K562 (cell line): ENCODE data around the gene EMILIN1. TPM values are rescaled to one million over a fixed set of nuclear protein-coding genes. Genes with fewer than 3 reads are reported as not detected.

Experiments used
- ARID3B ChIP-seq: fragments of 250-450 bp; sonication (Bioruptor Pico); IDR thresholded peaks from 2 replicates; pipeline ENCODE4 v1.4.0; 2020; ENCODE audit warnings: borderline replicate concordance
- BRF1 ChIP-seq: IDR thresholded peaks from 3 replicates; pipeline ENCODE4 v1.6.1; 2011; ENCODE audit warnings: borderline replicate concordance, mild to moderate bottlenecking; ENCODE audit not compliant: insufficient read length; ENCODE audit errors: extremely low read depth
- CEBPG ChIP-seq, 3 experiments: fragments of 200-800 bp in 1 of 3; sonication (Bioruptor generic) in 1 of 3; sonication (generic) in 1 of 3; formaldehyde crosslinking in 1 of 3; IDR thresholded peaks in 2 of 3; conservative IDR thresholded peaks in 1 of 3; 2 replicates each; pipeline versions ENCODE4 v1.6.1 to v1.8.0; 2016 to 2022; ENCODE audit warnings: missing compliant biosample characterization in 2 of 3, missing genetic modification characterization in 2 of 3, mild to moderate bottlenecking in 1 of 3, missing genetic modification reagents in 1 of 3
- CSDE1 ChIP-seq, 2 experiments: fragments of 450-650 bp; IDR thresholded peaks; 2 replicates each; pipeline ENCODE4 v1.6.1; 2016; ENCODE audit warnings: mild to moderate bottlenecking in 1 of 2
- FOXJ2 ChIP-seq: fragments of 200-800 bp; sonication (Bioruptor generic); IDR thresholded peaks from 2 replicates; pipeline ENCODE4 v1.6.1; 2016; ENCODE audit warnings: missing genetic modification characterization, missing compliant biosample characterization
- FOXM1 ChIP-seq, 2 experiments: fragments of 450-650 bp in 1 of 2; sonication (generic) in 1 of 2; formaldehyde crosslinking in 1 of 2; IDR thresholded peaks; 2 replicates each; pipeline versions ENCODE4 v1.6.1 to v1.9.0; 2017 to 2022; ENCODE audit warnings: low read depth in 2 of 2, mild to moderate bottlenecking in 2 of 2, missing genetic modification reagents in 1 of 2, moderate library complexity in 1 of 2
- HMGXB4 ChIP-seq: sonication (generic); formaldehyde crosslinking; IDR thresholded peaks from 2 replicates; pipeline ENCODE4 v1.8.1; 2023; ENCODE audit warnings: mild to moderate bottlenecking, missing genetic modification reagents
- HSF4 ChIP-seq: fragments of 250-450 bp; sonication (Bioruptor Pico); IDR thresholded peaks from 2 replicates; pipeline ENCODE4 v2.1.2; 2022; ENCODE audit warnings: mild to moderate bottlenecking, moderate library complexity, borderline replicate concordance
- KLF6 ChIP-seq: fragments of 250-450 bp; sonication (Bioruptor Pico); IDR thresholded peaks from 2 replicates; pipeline ENCODE4 v1.4.0; 2020; ENCODE audit warnings: mild to moderate bottlenecking, moderate library complexity, borderline replicate concordance
- MAFF ChIP-seq: IDR thresholded peaks from 2 replicates; pipeline ENCODE4 v1.6.1; 2012; ENCODE audit warnings: low read length, improper control_type of control experiment
- MBD1 ChIP-seq: fragments of 250-450 bp; sonication (Bioruptor Pico); IDR thresholded peaks from 2 replicates; pipeline ENCODE4 v1.8.0; 2022; ENCODE audit warnings: inconsistent platforms
- NFE2 ChIP-seq: IDR thresholded peaks from 2 replicates; pipeline ENCODE4 v1.6.1; 2014; ENCODE audit warnings: antibody characterized with exemption, low read depth
- NR2F6 ChIP-seq: fragments of 450-650 bp; formaldehyde crosslinking; IDR thresholded peaks from 2 replicates; pipeline ENCODE4 v1.4.0; 2020; ENCODE audit warnings: mild to moderate bottlenecking
- STAG1 ChIP-seq: sonication (generic); formaldehyde crosslinking; IDR thresholded peaks from 2 replicates; pipeline ENCODE4 v1.5.0; 2020; ENCODE audit warnings: missing genetic modification reagents, borderline replicate concordance
- ZC3H8 ChIP-seq: fragments of 450-650 bp; IDR thresholded peaks from 2 replicates; pipeline ENCODE4 v1.6.1; 2017
- ZHX1 ChIP-seq: fragments of 150-350 bp; conservative IDR thresholded peaks from 2 replicates; pipeline ENCODE4 v1.6.1; 2014; ENCODE audit warnings: low read length
- ZNF174 ChIP-seq: fragments of 250-450 bp; sonication (Bioruptor Pico); IDR thresholded peaks from 2 replicates; pipeline ENCODE4 v1.4.0; 2020; ENCODE audit warnings: mild to moderate bottlenecking
- ZNF347 ChIP-seq: fragments of 450-650 bp; formaldehyde crosslinking; IDR thresholded peaks from 2 replicates; pipeline ENCODE4 v1.4.0; 2020; ENCODE audit warnings: low read depth, mild to moderate bottlenecking, moderate library complexity
- polyA plus RNA-seq, 8 experiments: library from polyadenylated mRNA; depleted of rRNA in 4 of 8; stranded (reverse) in 5 of 8; unstranded in 3 of 8; fragments of >200 nt; fragmentation: Nextera tagmentation in 2 of 8; fragmentation: Illumina TruSeq in 1 of 8; extraction: Ambion mirVana in 2 of 8; extraction: Trizol in 1 of 8; gene quantifications; 2 replicates each; pipeline versions ENCODE4 v1.2.1 to v1.2.3, GENCODE V29; 2011 to 2014; ENCODE audit warnings: inconsistent platforms in 1 of 8, missing spikeins in 1 of 8
- total RNA-seq, 7 experiments: library from RNA; depleted of rRNA in 6 of 7; stranded (reverse); fragments of >200 nt in 6 of 7; fragmentation: Illumina TruSeq in 2 of 7; extraction: Trizol in 2 of 7; gene quantifications; 2 replicates each; pipeline versions ENCODE4 v1.2.1 to v1.2.3, GENCODE V29; 2011 to 2021; ENCODE audit warnings: low replicate concordance in 1 of 7

Gene EMILIN1
- total and polyA plus RNA-seq, 9 of the 15 experiments (the other 6 are each of a cell fraction or from before 2014, with no cell fraction given): 0.04 to 2.7 (median 0.54) TPM; not detected in 2

GRCh38 chr2:27133905-27134780 lies 55.7 kb downstream of the EMILIN1 start, which contains the start of gene PREB (continued):
- TF ChIP-seq ZHX1 (no peak), ARID3B (CRISPR knock-in tag) (no peak), HMGXB4 (no peak), FOXJ2 (no peak), CSDE1 (IDR thresholded peaks at IDR 0.05) (no peak), MBD1 (CRISPR knock-in tag) (no peak), ZC3H8 (no peak), NR2F6 (CRISPR knock-in tag) (no peak), ZNF174 (CRISPR knock-in tag) (no peak), NFE2 (no peak), ZNF347 (CRISPR knock-in tag) (no peak), STAG1 (no peak), MAFF (no peak), KLF6 (CRISPR knock-in tag) (no peak), HSF4 (CRISPR knock-in tag) (no peak), BRF1 (no peak), FOXM1 (IDR thresholded peaks at IDR 0.05; ENCODE audit: low read depth) (no peak), FOXM1 (CRISPR knock-in tag; IDR thresholded peaks at IDR 0.05; ENCODE audit: low read depth) (no peak; the same call in 1 of the 2 replicates), CEBPG (CRISPR knock-in tag; IDR thresholded peaks at IDR 0.05) (no peak), CEBPG (tag; conservative IDR thresholded peaks at IDR 0.05 in 1 of 2, IDR thresholded peaks at IDR 0.05 in 1 of 2) (no peak)
